Activated CD8-positive, alpha-beta memory T cell treated with anti-CD3 and anti-CD28 coated beads for 36 hours (primary cell): Measurements from ENCODE around the gene SUGCT. TPM values are rescaled to one million over a fixed set of nuclear protein-coding genes. Genes with fewer than 3 reads are reported as not detected.

Experiments
- CTCF ChIA-PET: fragments of 350-600 bp; sonication (Branson Sonifier 250); formaldehyde crosslinking; loops from one replicate; lab custom pipeline; 2021; ENCODE audit warnings: antibody characterized with exemption; lab: Charles Lee
- POLR2A ChIA-PET: fragments of 350-600 bp; sonication (Branson Sonifier 250); formaldehyde crosslinking; loops from one replicate; lab custom pipeline; 2021; ENCODE audit warnings: antibody characterized with exemption; lab: Charles Lee
- total RNA-seq, 2 experiments: library from RNA; stranded (reverse); gene quantifications; one replicate each; pipeline ENCODE4 v1.2.3, GENCODE V29; 2021

Gene SUGCT
- total RNA-seq, 2 experiments from 2014 or later, result 1.1 to 1.3 TPM

DNA sequence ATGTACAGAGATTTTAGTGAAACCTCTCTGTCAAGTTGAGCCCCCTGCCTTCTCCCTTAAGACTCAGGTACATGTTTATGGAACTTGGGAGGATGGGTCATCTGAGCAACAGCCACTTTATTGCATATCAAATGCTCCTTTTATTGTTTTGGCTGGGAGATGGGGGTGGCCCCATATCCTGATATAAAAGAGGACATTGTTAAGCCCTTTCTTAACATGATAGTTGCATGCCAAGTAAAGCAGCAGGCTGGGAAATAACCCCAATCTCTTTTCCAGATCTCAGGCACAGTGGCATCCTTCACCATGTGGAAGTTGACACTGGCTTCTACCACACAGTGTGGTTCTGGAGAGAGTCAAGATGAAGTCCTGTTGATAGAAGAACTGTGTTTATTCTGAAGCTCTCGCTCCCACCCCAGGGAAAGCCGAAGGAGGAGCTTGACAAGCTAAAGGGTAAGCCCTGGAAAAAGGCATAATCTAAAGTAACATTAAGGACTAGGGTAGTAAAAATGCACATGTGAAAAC is 746.7 kb downstream of the SUGCT start:
- ChIA-PET CTCF (no interaction called here), POLR2A (no interaction called here)

DNA sequence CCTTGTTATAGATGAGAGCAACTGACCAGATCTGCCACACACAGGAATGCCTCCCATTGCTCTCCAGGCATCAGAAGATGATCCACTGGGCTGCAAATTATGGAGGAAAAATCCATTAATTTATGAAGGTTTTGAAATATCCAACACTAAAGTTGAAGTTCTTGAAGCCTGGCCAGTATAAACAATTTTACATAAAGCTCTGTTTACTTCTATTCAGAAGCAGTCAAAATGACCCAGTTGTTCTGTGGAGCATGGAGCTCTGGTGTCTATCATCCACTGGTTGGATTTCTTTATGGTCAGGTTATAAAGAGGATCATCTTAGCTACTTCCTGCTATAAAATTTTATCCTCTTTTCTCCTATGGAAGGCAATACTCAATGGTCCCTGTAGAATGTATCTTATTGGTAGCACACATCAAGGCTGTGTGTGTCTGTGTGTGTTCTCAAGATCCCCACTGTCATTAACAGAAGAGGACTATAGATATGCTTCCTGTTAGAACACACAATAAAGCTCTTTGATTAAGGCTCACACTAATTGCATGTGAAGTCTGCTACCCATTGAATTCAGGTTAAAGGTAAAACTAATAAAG is 747.4 kb downstream of the SUGCT start:
- ChIA-PET CTCF (no interaction called here), POLR2A (no interaction called here)

DNA sequence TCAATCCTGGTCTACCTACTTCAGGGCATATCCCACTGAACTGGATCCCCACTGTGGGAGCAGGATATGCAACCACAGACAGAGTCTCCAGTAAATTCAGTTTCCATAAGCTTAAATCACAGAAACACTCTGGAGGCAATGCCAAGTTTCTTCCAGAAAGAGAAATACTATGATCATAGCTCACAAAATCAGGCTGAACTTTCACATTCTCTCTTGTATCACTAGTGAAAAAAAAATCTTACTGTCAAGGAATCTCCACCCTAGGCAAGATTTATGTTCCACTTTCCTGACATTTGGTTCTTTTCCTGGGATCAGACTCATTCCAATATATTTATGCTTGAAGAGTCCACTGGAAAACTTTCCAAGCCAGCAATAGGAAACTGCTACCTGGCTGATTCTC is 749.0 kb downstream of the SUGCT start:
- ChIA-PET CTCF (no interaction called here), POLR2A (no interaction called here)

DNA sequence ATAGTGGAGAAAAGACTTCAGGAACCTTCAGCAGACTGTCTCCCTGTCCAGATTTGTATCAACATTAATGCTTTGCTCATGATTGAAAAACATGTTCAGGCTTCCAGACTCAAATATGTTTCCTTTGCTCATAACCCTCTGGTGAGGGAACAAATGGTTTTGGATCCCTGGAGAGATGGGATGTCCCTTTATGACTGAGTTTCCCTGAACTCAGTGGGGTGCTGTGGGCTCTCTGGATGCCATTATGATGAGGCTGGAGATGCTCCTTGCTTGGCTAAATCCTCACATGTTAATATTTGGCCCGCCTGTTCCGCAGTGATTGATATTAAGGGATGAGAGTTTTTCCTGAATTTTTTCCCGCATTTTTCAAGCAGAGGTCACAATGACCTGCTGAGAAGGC is 749.4 kb downstream of the SUGCT start:
- CTCF ChIA-PET, result no interaction called here

DNA sequence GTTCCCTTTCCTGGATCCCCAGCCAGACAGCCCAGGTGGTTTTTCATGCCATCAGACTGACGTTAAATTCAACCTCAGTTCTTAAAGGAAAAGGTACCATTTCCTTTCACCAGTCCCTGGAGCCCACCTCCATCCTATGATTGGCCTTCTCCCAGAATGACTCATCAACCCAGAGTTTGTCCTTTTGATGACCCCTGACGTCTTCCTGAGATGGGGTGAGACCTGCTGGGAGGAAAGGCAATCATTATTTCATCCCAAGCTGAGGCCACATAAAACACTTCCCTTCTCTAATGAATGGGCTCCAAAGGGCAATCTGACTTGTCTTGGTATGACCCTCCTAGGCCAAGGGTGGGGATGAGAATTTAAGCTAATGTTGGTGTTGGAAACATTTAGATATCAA is 750.7 kb downstream of the SUGCT start:
- CTCF ChIA-PET, result no interaction called here
- POLR2A ChIA-PET, result no interaction called here

More for the DNA sequence above, 749.4 kb downstream of the SUGCT start:
- POLR2A ChIA-PET, result no interaction called here

DNA sequence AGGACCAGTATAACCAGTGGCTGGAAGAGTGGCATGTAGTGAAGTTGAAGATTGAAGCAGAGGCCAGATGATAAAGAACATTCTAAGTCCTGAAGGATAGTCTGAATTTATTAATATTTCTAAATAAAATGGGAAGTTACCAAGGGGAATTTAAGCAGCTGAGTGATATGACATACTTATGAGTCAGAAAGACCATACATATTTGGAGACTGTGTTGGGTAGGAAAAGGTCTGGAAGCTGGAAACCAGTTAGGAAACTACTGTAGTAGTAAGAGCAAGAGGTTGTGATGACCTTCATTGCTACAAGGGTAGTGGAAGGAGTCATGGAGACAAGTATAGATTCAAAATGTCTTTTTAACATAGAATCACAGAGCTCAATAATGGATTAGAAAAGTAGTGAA is 752.3 kb downstream of the SUGCT start:
- ChIA-PET CTCF (no interaction called here), POLR2A (no interaction called here)

DNA sequence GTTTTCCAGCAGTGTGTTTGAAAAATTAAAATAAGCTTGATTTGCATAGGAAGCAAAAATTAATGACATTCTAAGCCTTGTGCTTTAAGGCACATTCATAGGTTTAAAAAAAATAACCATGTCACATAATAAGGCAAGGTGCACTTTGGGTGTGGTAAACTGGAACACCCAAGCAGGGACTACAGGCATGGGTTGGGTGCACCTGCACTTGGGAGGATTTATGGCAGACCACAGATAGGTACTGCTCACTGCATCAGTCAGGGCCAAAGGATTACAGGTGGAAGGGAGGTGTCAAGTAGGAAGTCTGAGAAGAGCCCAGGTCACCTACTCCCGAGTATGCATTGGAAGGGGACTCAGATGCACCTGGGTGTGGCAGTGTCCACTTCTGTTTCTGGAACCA is 753.7 kb downstream of the SUGCT start:
- POLR2A ChIA-PET, result no interaction called here
- CTCF ChIA-PET, result no interaction called here

DNA sequence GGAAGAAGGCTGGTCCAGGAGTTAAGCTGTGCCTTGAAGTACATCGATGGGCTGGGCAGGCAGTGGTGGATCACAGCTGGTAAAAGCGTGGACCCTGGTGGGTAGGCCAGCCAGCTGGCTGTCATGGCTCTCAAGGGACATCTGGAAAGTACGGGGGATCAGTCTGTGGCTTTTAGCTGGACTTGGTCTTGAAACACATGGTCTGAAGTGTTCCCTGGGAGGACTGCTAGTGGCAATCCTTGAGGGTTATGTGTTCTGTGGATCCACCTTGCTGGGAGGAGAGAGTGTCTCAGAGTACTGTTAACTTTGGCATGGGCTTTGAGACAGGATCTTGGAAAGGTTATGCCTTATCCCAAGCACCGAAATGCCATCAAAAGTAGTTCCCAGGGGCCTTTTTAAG is 754.3 kb downstream of the SUGCT start:
- CTCF ChIA-PET, result no interaction called here
- POLR2A ChIA-PET, result no interaction called here

DNA sequence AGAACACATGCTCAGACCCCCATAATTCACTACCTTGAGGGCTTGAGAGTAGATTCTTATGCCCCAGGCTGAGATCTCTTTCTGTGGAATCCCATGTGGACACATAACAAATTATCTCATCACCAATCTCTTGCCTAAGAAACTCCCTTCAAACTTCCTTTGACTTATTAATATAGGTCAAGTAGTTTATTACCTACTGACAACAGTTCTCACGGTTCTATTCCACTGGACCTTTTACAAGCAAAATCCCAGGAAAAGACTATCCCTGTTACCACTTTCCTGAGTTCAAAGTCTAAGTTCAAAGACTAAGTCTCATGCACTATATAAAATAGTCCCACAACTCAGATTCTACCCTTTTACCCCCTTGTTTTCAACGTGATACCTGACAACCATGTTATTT is 754.7 kb downstream of the SUGCT start:
- ChIA-PET POLR2A (no interaction called here), CTCF (no interaction called here)

DNA sequence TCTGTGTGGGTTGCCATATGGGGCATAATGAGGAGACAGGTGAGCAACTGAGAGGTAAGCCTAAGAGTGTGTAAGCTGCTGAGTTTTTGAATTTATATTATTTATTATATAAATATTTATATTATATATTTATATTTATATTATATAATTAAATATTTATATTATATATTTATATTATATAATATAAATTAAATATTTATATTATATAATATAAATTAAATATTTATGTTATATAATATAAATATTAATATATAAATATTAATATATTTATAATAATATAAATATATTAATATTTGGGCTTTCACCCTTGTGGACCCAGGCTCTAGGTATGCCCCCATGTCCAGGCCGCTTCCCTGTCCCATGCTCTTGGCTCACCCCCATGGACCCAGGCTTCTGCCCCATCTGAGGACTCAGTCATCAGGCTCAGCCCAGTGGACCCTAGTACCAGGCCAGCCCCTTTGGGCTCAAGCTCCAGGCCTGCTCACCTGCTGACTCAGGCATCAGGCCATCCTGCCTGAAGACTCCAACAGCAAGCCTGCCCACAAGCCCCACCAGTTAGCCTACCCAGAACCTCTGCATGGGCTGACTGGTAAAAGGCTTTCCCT is 755.4 kb downstream of the SUGCT start:
- POLR2A ChIA-PET, result no interaction called here
- CTCF ChIA-PET, result no interaction called here

DNA sequence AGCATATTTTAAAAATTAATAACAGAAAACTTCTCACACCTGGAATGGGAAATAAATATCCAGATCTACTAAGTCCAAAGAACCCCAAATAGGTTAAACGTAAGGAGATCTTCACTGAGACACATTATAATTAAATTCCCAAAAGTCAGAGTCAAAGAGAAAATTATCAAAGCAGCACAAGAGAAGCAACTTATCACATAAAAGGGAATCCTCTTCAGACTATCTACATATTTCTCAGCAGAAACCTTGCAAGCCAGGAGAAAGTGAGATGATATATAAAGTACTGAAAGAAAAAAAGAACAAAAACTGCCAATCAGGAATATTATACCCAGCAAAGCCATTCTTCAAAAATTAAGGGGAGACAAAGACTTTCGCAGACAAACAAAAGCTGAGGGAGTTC is 756.4 kb downstream of the SUGCT start:
- ChIA-PET POLR2A (no interaction called here), CTCF (interaction anchor here (0.7 kb wide), 1 partner anchor 104 kb away, joined by 3 read pairs; no protein-coding TSS in a partner anchor)

DNA sequence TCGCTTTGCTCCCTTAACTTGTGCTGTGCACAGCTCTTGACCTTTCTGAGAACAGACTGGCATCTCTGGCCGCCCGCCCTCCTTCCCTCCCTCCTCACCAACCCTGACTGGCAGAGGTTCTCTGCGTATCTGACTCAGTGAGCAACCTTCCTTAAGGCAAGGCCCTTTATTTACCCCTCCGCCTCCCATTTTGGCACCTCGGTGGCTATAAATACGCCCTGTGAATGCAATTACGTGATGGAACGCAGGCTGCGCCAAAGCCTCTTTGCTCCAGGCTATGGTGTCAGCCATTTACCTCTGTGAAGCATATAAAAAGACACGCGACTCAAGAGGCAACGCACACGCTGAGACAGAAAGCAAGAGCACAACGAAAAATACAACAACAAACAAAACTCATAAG is 764.3 kb downstream of the SUGCT start:
- ChIA-PET POLR2A (no interaction called here), CTCF (no interaction called here)

DNA sequence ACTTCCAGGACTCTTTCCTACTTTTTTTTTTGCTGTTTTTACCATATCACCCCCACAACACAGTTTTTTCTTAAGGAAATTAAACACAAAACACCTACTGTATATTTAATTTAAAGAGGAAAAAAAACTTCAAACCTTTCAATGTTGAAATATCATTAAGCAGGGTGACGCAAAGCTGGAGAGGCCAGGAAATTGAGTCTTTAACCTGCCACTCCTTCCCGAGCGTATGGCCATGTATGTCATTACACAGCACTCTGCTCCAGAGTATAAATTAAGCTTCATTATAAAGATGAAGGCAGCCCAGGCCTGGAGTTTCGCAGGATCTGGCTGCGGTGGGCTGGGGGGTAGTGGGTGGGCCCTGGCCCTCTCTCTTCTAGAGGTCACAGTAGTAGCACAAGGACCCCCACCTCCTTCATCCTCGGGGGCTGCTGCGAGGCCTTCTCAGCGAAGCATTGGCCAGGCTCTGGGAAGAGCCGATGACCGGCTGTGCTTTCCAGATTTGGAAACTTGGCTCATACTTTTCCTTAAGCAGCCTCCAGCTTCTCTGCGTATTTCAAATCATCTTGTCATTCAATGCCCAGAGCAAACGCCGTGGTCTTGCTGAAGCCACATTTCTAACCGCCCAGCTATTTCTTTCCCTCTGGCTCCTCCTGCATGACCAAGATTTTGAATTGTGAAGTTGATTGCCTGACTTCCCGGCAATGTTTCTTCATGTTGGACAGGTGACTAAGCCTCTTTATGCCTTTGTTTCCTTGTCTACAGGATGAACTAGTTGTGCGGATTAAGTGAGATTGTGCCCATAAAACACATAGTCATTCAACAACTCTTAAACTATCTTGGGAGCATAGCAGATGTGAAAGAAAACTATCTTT is 765.1 kb downstream of the SUGCT start:
- ChIA-PET CTCF (no interaction called here), POLR2A (no interaction called here)

DNA sequence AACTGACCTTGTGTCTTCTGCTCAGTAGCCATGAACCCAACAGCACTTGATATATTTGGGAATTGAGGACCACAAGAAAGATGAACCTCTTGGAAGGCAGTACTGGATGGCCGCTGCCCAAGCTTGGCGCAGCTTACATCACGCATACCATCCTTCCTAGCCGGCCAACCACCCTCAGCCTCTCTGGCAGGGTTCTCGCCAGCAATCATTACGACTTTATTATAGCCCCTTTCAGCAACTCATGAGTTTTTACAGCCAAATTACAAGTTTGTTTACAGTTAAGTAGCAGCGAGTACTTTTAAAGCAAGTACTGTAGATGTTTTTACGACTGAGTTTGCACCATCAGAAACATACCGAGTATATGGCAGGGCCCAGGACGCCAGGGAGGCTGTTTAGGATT is 769.1 kb downstream of the SUGCT start:
- POLR2A ChIA-PET, result no interaction called here
- CTCF ChIA-PET, result no interaction called here

DNA sequence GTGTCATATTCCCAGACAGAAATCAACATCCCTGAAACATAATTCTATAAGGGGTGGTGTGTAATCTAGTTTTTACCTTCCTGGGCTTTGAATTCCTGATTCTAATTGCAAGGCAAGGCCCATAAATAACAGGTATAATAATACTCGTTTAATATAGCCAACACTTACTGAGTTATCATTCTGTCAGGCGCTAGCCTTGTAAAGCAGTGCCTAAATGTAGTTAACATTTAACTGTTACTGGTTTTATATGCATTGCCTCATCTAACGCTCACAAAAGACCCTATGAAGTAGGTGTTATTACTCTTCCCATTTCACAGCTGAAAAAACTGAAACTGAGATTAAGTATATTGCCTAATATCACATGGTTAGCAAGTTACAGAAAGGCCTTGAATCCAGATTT is 772.5 kb downstream of the SUGCT start:
- ChIA-PET POLR2A (no interaction called here), CTCF (no interaction called here)

DNA sequence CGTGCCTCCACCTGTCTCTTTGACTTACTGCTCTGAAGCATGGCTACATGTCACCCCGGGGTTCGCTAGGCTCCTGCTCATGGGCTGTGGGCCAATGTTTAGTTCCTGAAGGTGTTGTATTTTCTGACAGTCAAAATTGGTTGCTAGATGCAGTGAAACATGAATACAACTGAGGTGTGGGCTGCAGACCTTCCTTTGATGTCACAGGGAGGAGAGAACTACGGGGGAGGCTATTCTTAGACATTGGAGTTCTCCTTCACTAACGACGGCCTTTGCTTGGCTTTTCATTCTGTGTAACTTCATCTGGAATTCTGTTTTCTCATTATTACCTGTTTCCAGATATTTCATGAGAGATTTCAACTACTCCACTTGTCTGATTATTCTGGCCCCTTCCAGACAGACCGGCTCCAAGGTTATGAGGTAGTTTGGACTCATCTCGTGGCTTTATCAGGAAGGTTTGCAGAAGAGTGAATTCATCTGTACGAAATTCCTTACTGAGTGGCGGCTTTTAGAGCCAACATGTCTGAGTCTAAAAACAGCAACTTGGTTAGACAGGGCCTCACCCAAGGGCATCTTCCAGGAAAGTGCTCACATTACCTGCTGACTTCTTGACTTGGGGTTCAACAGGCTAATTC is 774.7 kb downstream of the SUGCT start:
- CTCF ChIA-PET, result no interaction called here
- POLR2A ChIA-PET, result no interaction called here
